Measurements from ENCODE around the gene CEP350.

Gene CEP350

GRCh38 chr1:179925922-179926849 lies 28.4 kb upstream of the CEP350 start:
- Histone ChIP-seq H3K9me2 (replicated peaks; ENCODE audit: low read depth, low read length) (no peaks in the 10 kb centered on the region), H3K4me1 (ENCODE audit: insufficient read depth, low read length, poor library complexity, severe bottlenecking) (peaks cover 4% of the 10 kb centered on the region), H3K36me3 (ENCODE audit: insufficient read depth, low read length) (peaks cover 7% of the 10 kb centered on the region), H3K27me3 (ENCODE audit: insufficient read depth, low read length, poor library complexity, severe bottlenecking) (no peaks in the 10 kb centered on the region), H3K9ac (ENCODE audit: low read depth, low read length, poor library complexity, severe bottlenecking) (no peak overlapping the region), H3F3A (ENCODE audit: low read depth) (no peaks in the 10 kb centered on the region), H3K4me3 (ENCODE audit: low read length, poor library complexity, severe bottlenecking) (no peak overlapping the region), H2AFZ (ENCODE audit: low read length) (no peak overlapping the region), H3K4me2 (ENCODE audit: low read depth, low read length, poor library complexity, severe bottlenecking) (no peak overlapping the region), H3K9me3 (ENCODE audit: insufficient read depth, low read depth, low read length) (no peaks in the 10 kb centered on the region), H4K20me1 (ENCODE audit: insufficient read depth, low read length, poor library complexity, severe bottlenecking) (no peaks in the 10 kb centered on the region), H3K79me2 (ENCODE audit: insufficient read depth, low read length) (no peaks in the 10 kb centered on the region)
- TF ChIP-seq EZH2phosphoT487 (IDR thresholded peaks at IDR 0.05; ENCODE audit: borderline replicate concordance) (no peak), CTCF (conservative IDR thresholded peaks at IDR 0.05; ENCODE audit: low read length) (no peak)

GRCh38 chr1:179926850-179927205 lies 27.8 kb upstream of the CEP350 start:
- Histone ChIP-seq H2AFZ (ENCODE audit: low read length) (no peak overlapping the region), H3K9ac (ENCODE audit: low read depth, low read length, poor library complexity, severe bottlenecking) (no peak overlapping the region), H3K27me3 (ENCODE audit: insufficient read depth, low read length, poor library complexity, severe bottlenecking) (no peaks in the 10 kb centered on the region), H3K36me3 (ENCODE audit: insufficient read depth, low read length) (peaks cover under 1% of the 10 kb centered on the region; the same call in 1 of the 2 replicates), H3K4me2 (ENCODE audit: low read depth, low read length, poor library complexity, severe bottlenecking) (no peak overlapping the region), H3K79me2 (ENCODE audit: insufficient read depth, low read length) (no peaks in the 10 kb centered on the region), H3K4me1 (ENCODE audit: insufficient read depth, low read length, poor library complexity, severe bottlenecking) (peaks cover 4% of the 10 kb centered on the region), H3K9me3 (ENCODE audit: insufficient read depth, low read depth, low read length) (no peaks in the 10 kb centered on the region), H3K9me2 (replicated peaks; ENCODE audit: low read depth, low read length) (no peaks in the 10 kb centered on the region), H3F3A (ENCODE audit: low read depth) (no peaks in the 10 kb centered on the region), H4K20me1 (ENCODE audit: insufficient read depth, low read length, poor library complexity, severe bottlenecking) (no peaks in the 10 kb centered on the region), H3K4me3 (ENCODE audit: low read length, poor library complexity, severe bottlenecking) (no peak overlapping the region)
- no peak for TF ChIP-seq EZH2phosphoT487 (IDR thresholded peaks at IDR 0.05; ENCODE audit: borderline replicate concordance)
- no peak for TF ChIP-seq CTCF (conservative IDR thresholded peaks at IDR 0.05; ENCODE audit: low read length)

GRCh38 chr1:179929955-179930798 lies 24.4 kb upstream of the CEP350 start:
- H4K20me1 ChIP-seq (ENCODE audit: insufficient read depth, low read length, poor library complexity, severe bottlenecking) = no peaks in the 10 kb centered on the region
- H3K4me2 ChIP-seq (ENCODE audit: low read depth, low read length, poor library complexity, severe bottlenecking) = no peak overlapping the region
- H3K4me1 ChIP-seq (ENCODE audit: insufficient read depth, low read length, poor library complexity, severe bottlenecking) = peaks cover 4% of the 10 kb centered on the region
- H3K36me3 ChIP-seq (ENCODE audit: insufficient read depth, low read length) = no peaks in the 10 kb centered on the region
- no peak overlapping the region for H3K9ac ChIP-seq (ENCODE audit: low read depth, low read length, poor library complexity, severe bottlenecking)
- no peaks in the 10 kb centered on the region for H3K79me2 ChIP-seq (ENCODE audit: insufficient read depth, low read length)
- no peaks in the 10 kb centered on the region for H3K9me2 ChIP-seq (replicated peaks; ENCODE audit: low read depth, low read length)
- TF ChIP-seq CTCF (conservative IDR thresholded peaks at IDR 0.05; ENCODE audit: low read length) = no peak
- no peak for TF ChIP-seq EZH2phosphoT487 (IDR thresholded peaks at IDR 0.05; ENCODE audit: borderline replicate concordance)
- no peak overlapping the region for H3K4me3 ChIP-seq (ENCODE audit: low read length, poor library complexity, severe bottlenecking)
- no peaks in the 10 kb centered on the region for H3F3A ChIP-seq (ENCODE audit: low read depth)
- no peaks in the 10 kb centered on the region for H3K27me3 ChIP-seq (ENCODE audit: insufficient read depth, low read length, poor library complexity, severe bottlenecking)
- H3K9me3 ChIP-seq (ENCODE audit: insufficient read depth, low read depth, low read length) = no peaks in the 10 kb centered on the region
- peak overlapping the region; percentile 43; the same call in 1 of the 2 replicates for H2AFZ ChIP-seq (ENCODE audit: low read length)
